OCI-LY7 (cell line): Measurements from ENCODE around the gene JPT2. TPM values are rescaled to one million over a fixed set of nuclear protein-coding genes. Genes with fewer than 3 reads are reported as not detected.

Source experiments
- BruUV-seq: library from RNA; stranded (reverse); fragments of 400-500 nt; replicated peaks from 2 replicates; lab custom pipeline; 2021; lab: Mats Ljungman, UMichigan
- CTCF ChIA-PET: fragments of 300-600 bp; sonication (Branson Sonifier 250); formaldehyde crosslinking; loops from one replicate; lab custom pipeline; 2022; ENCODE audit warnings: antibody characterized with exemption; ENCODE audit not compliant: unreplicated experiment; lab: Charles Lee
- POLR2A ChIA-PET: fragments of 300-600 bp; sonication (Branson Sonifier 250); formaldehyde crosslinking; loops from one replicate; lab custom pipeline; 2022; ENCODE audit warnings: antibody characterized with exemption; lab: Charles Lee
- DNase-seq: peaks from one replicate; pipeline ENCODE4 v3.0.0-alpha.2; 2015; ENCODE audit warnings: low spot score
- H2AFZ ChIP-seq: fragments of 200-600 bp; sonication (generic), shearing (Covaris generic); 2 replicates; pipeline ENCODE4 v1.6.1; 2014; ENCODE audit warnings: mild to moderate bottlenecking, antibody characterized with exemption, low read length, moderate library complexity
- H3K27ac ChIP-seq: fragments of 200-600 bp; sonication (generic); 2 replicates; pipeline ENCODE4 v1.5.1; 2014; ENCODE audit warnings: mixed run types, low read depth, mild to moderate bottlenecking, moderate library complexity, low read length, inconsistent platforms; ENCODE audit not compliant: poor library complexity, severe bottlenecking
- H3K36me3 ChIP-seq: fragments of 200-600 bp; sonication (generic); 2 replicates; pipeline ENCODE4 v1.6.1; 2014; ENCODE audit warnings: mild to moderate bottlenecking, antibody characterized with exemption, low read length, moderate library complexity, mixed read lengths; ENCODE audit not compliant: insufficient read depth
- H3K4me1 ChIP-seq: fragments of 200-600 bp; sonication (generic); 2 replicates; pipeline ENCODE4 v1.5.1; 2014; ENCODE audit warnings: mild to moderate bottlenecking, low read length; ENCODE audit not compliant: insufficient read depth, poor library complexity, severe bottlenecking
- H3K4me2 ChIP-seq: fragments of 200-600 bp; sonication (generic); 2 replicates; pipeline ENCODE4 v1.6.1; 2014; ENCODE audit warnings: mild to moderate bottlenecking, low read length
- H3K4me3 ChIP-seq: fragments of 200-600 bp; sonication (generic); 2 replicates; pipeline ENCODE4 v1.5.1; 2014; ENCODE audit warnings: mild to moderate bottlenecking, low read depth, low read length; ENCODE audit not compliant: poor library complexity, severe bottlenecking
- H3K79me2 ChIP-seq: fragments of 200-600 bp; sonication (generic); 2 replicates; pipeline ENCODE4 v1.6.1; 2016; ENCODE audit warnings: low read depth, mild to moderate bottlenecking, low read length, moderate library complexity, mixed read lengths; ENCODE audit not compliant: insufficient read depth
- H3K9me2 ChIP-seq: fragments of 200-600 bp; sonication (generic); 2 replicates; pipeline ENCODE4 v1.6.1; 2016; ENCODE audit warnings: mild to moderate bottlenecking, low read length, mixed read lengths; ENCODE audit not compliant: insufficient read depth
- H3K9me3 ChIP-seq: fragments of 200-600 bp; sonication (generic); 2 replicates; pipeline ENCODE4 v1.6.1; 2014; ENCODE audit warnings: mild to moderate bottlenecking, mixed run types, low read length, mixed read lengths
- H4K20me1 ChIP-seq: fragments of 200-600 bp; sonication (generic); 2 replicates; pipeline ENCODE4 v1.6.1; 2014; ENCODE audit warnings: mild to moderate bottlenecking, antibody characterized with exemption, low read length, moderate library complexity, mixed read lengths; ENCODE audit not compliant: insufficient read depth
- CTCF ChIP-seq: fragments of 200-600 bp; sonication (generic); conservative IDR thresholded peaks from 2 replicates; pipeline ENCODE4 v1.5.1; 2014; ENCODE audit warnings: mild to moderate bottlenecking, antibody characterized with exemption, low read length, moderate library complexity, mixed read lengths
- EZH2phosphoT487 ChIP-seq: fragments of 200-600 bp; sonication (generic); IDR thresholded peaks from 2 replicates; pipeline ENCODE4 v1.6.1; 2018; ENCODE audit warnings: low read depth, borderline replicate concordance, mild to moderate bottlenecking, mixed run types, antibody characterized with exemption, low read length, moderate library complexity, mixed read lengths
- intact Hi-C: fragments of 100-400 bp; cut with micrococcal nuclease; formaldehyde crosslinking; loops from one replicate; pipeline ENCODE4 v1.10.0; 2022; ENCODE audit not compliant: unreplicated experiment
- total RNA-seq, 2 experiments: library from RNA; depleted of rRNA in 1 of 2; stranded (reverse); fragments of >200 nt in 1 of 2; shearing (Covaris generic) in 1 of 2; gene quantifications; 2 replicates each; pipeline ENCODE4 v1.2.3, GENCODE V29; 2014 to 2022

Gene JPT2
- total RNA-seq, 2 experiments from 2014 or later: 67.4 to 75.2 TPM

- POLR2A ChIA-PET: interaction anchor here (0.5 kb wide), 1 partner anchor 388 kb away, joined by 3 read pairs; no protein-coding TSS in a partner anchor
- no peaks in the 10 kb centered on the region for H3K4me1 ChIP-seq
- H3K4me3 ChIP-seq: no peak overlapping the region
- no peaks in the 10 kb centered on the region for H3K9me2 ChIP-seq
- DNase-seq: no peak
- intact Hi-C loops: no loop called here
- no peaks in the 10 kb centered on the region for H4K20me1 ChIP-seq
- TF ChIP-seq EZH2phosphoT487: no peak
- no peak for TF ChIP-seq CTCF
- no peak overlapping the region for H3K27ac ChIP-seq
- H3K9me3 ChIP-seq: no peaks in the 10 kb centered on the region
- H3K36me3 ChIP-seq: peaks cover 81% of the 10 kb centered on the region
- H2AFZ ChIP-seq: no peak overlapping the region
- BruUV-seq: no TSS peak
- CTCF ChIA-PET: no interaction called here
- H3K4me2 ChIP-seq: no peak overlapping the region
- H3K79me2 ChIP-seq: no peaks in the 10 kb centered on the region
These were observed 44.8 kb upstream of the JPT2 start for GRCh38 chr16:1633310-1633709.

GRCh38 chr16:1634541-1634940 lies 43.5 kb upstream of the JPT2 start:
- no peak for DNase-seq
- H3K79me2 ChIP-seq: no peaks in the 10 kb centered on the region
- TF ChIP-seq EZH2phosphoT487 (no peak), CTCF (no peak)
- H3K4me3 ChIP-seq: no peak overlapping the region
- BruUV-seq: no TSS peak
- ChIA-PET POLR2A (no interaction called here), CTCF (no interaction called here)
- H4K20me1 ChIP-seq: no peaks in the 10 kb centered on the region
- no peak overlapping the region for H3K4me2 ChIP-seq
- no peak overlapping the region for H3K27ac ChIP-seq
- intact Hi-C loops: no loop called here
- H3K4me1 ChIP-seq: no peaks in the 10 kb centered on the region
- peaks cover 81% of the 10 kb centered on the region for H3K36me3 ChIP-seq
- no peaks in the 10 kb centered on the region for H3K9me2 ChIP-seq
- H3K9me3 ChIP-seq: no peaks in the 10 kb centered on the region
- no peak overlapping the region for H2AFZ ChIP-seq

GRCh38 chr16:1635070-1635469 lies 43.0 kb upstream of the JPT2 start:
- H3K27ac ChIP-seq: no peak overlapping the region
- ChIA-PET CTCF (no interaction called here), POLR2A (no interaction called here)
- no TSS peak for BruUV-seq
- no peak for DNase-seq
- H3K4me3 ChIP-seq: no peak overlapping the region
- H2AFZ ChIP-seq: no peak overlapping the region
- no peaks in the 10 kb centered on the region for H3K9me2 ChIP-seq
- H3K36me3 ChIP-seq: peaks cover 83% of the 10 kb centered on the region
- intact Hi-C loops: no loop called here
- no peaks in the 10 kb centered on the region for H3K9me3 ChIP-seq
- no peaks in the 10 kb centered on the region for H4K20me1 ChIP-seq
- H3K4me2 ChIP-seq: no peak overlapping the region
- no peaks in the 10 kb centered on the region for H3K79me2 ChIP-seq
- TF ChIP-seq EZH2phosphoT487 (no peak), CTCF (no peak)
- H3K4me1 ChIP-seq: no peaks in the 10 kb centered on the region
